H1 (cell line): ENCODE measurements around the gene FKBP1A. TPM values are rescaled to one million over a fixed set of nuclear protein-coding genes. Genes with fewer than 3 reads are reported as not detected.

Experiments
- CTCF ChIA-PET: fragments of 300-600 bp; sonication (Branson Sonifier 250); formaldehyde crosslinking; loops from one replicate; lab custom pipeline; 2021; ENCODE audit not compliant: partially characterized antibody; lab: Charles Lee
- POLR2A ChIA-PET: fragments of 300-600 bp; sonication (Branson Sonifier 250); formaldehyde crosslinking; loops from one replicate; lab custom pipeline; 2021; ENCODE audit warnings: inconsistent platforms; ENCODE audit not compliant: partially characterized antibody; lab: Charles Lee
- DNase-seq, 2 experiments: peaks; one replicate each; pipeline versions ENCODE4 v3.0.0 to v3.0.0-alpha.2; 2010 to 2022; ENCODE audit warnings: low spot score in 2 of 2, low read depth in 1 of 2, mixed read lengths in 1 of 2
- FAIRE-seq: peaks from 2 replicates; lab custom pipeline; 2011; peaks lifted over from hg19 to GRCh38; lab: Jason Lieb, UNC
- H2AFZ ChIP-seq: 2 replicates; pipeline ENCODE4 v1.8.1; 2012; ENCODE audit warnings: low read length, inconsistent platforms
- H2AK5ac ChIP-seq: 2 replicates; pipeline ENCODE4 v1.6.1; 2013; ENCODE audit warnings: low read depth, low read length
- H2BK120ac ChIP-seq: replicated peaks from 2 replicates; pipeline ENCODE3; 2013; ENCODE audit warnings: low read depth, low read length, inconsistent platforms
- H2BK12ac ChIP-seq: 2 replicates; pipeline ENCODE4 v1.6.1; 2013; ENCODE audit warnings: low read depth, low read length
- H2BK15ac ChIP-seq: 2 replicates; pipeline ENCODE4 v1.6.1; 2013; ENCODE audit warnings: low read length
- H2BK20ac ChIP-seq: 2 replicates; pipeline ENCODE4 v1.6.1; 2013; ENCODE audit warnings: low read length
- H2BK5ac ChIP-seq: 2 replicates; pipeline ENCODE4 v1.6.1; 2013; ENCODE audit warnings: low read depth, low read length
- H3K14ac ChIP-seq: 2 replicates; pipeline ENCODE4 v1.6.1; 2013; ENCODE audit warnings: inconsistent platforms; ENCODE audit not compliant: insufficient read length
- H3K18ac ChIP-seq: 2 replicates; pipeline ENCODE4 v1.6.1; 2013; ENCODE audit warnings: low read length; ENCODE audit errors: extremely low read depth
- H3K23ac ChIP-seq: 2 replicates; pipeline ENCODE4 v1.6.1; 2013; ENCODE audit warnings: inconsistent platforms; ENCODE audit not compliant: insufficient read length
- H3K23me2 ChIP-seq: 2 replicates; pipeline ENCODE4 v1.6.1; 2013; ENCODE audit warnings: low read depth, low read length
- H3K27ac ChIP-seq: 2 replicates; pipeline ENCODE4 v1.6.1; 2011; ENCODE audit warnings: low read depth, low read length, inconsistent platforms
- H3K27me3 ChIP-seq, 4 experiments: replicated peaks in 1 of 4; 1 replicate in 1 of 4; 2 replicates in 3 of 4; pipeline versions ENCODE4 v1.6.1 to v1.8.1; 2011 to 2013; ENCODE audit warnings: low read length in 3 of 4, mild to moderate bottlenecking in 3 of 4, inconsistent platforms in 2 of 4, mixed read lengths in 2 of 4, moderate library complexity in 1 of 4; ENCODE audit not compliant: control insufficient read depth in 3 of 4, insufficient read depth in 3 of 4; ENCODE audit errors: extremely low read depth in 1 of 4
- H3K36me3 ChIP-seq, 4 experiments: 2 replicates each; pipeline versions ENCODE4 v1.6.1 to v1.8.1; 2011 to 2013; ENCODE audit warnings: mild to moderate bottlenecking in 4 of 4, low read length in 3 of 4, moderate library complexity in 2 of 4, control low read depth in 1 of 4, inconsistent platforms in 1 of 4; ENCODE audit not compliant: insufficient read depth in 4 of 4, control insufficient read depth in 2 of 4
- H3K4ac ChIP-seq: replicated peaks from 2 replicates; pipeline ENCODE3; 2013; ENCODE audit warnings: low read length, low read depth, mixed read lengths, inconsistent platforms; ENCODE audit not compliant: insufficient read length
- H3K4me1 ChIP-seq, 4 experiments: replicated peaks in 1 of 4; 1 replicate in 1 of 4; 2 replicates in 3 of 4; pipeline versions ENCODE4 v1.6.1 to v1.8.1; 2011 to 2013; ENCODE audit warnings: low read length in 3 of 4, inconsistent platforms in 2 of 4, mixed read lengths in 1 of 4; ENCODE audit not compliant: insufficient read depth in 4 of 4, control insufficient read depth in 3 of 4
- H3K4me2 ChIP-seq, 2 experiments: 2 replicates each; pipeline versions ENCODE4 v1.6.1 to v1.8.1; 2011 to 2013; ENCODE audit warnings: low read depth in 2 of 2, low read length in 2 of 2, control low read depth in 1 of 2, inconsistent platforms in 1 of 2, mild to moderate bottlenecking in 1 of 2; ENCODE audit not compliant: insufficient read depth in 1 of 2
- H3K4me3 ChIP-seq, 4 experiments: fragments of 200-600, 300-600 bp in 1 of 4; sonication (generic), shearing (Covaris generic), sonication (Bioruptor Twin) in 1 of 4; 2 replicates each; pipeline versions ENCODE4 v1.5.1 to v1.8.1; 2011 to 2016; ENCODE audit warnings: low read length in 4 of 4, low read depth in 3 of 4, control low read depth in 2 of 4, inconsistent platforms in 2 of 4, mild to moderate bottlenecking in 2 of 4, mixed read lengths in 1 of 4, moderate library complexity in 1 of 4; ENCODE audit not compliant: insufficient read depth in 2 of 4; ENCODE audit errors: extremely low read depth in 1 of 4
- H3K56ac ChIP-seq: replicated peaks from 2 replicates; pipeline ENCODE3; 2013; ENCODE audit warnings: low read depth, mild to moderate bottlenecking, mixed read lengths, low read length, inconsistent platforms; ENCODE audit not compliant: insufficient read length
- H3K79me1 ChIP-seq: 2 replicates; pipeline ENCODE4 v1.6.1; 2013; ENCODE audit warnings: low read depth, low read length, control low read depth
- H3K79me2 ChIP-seq, 2 experiments: 2 replicates each; pipeline versions ENCODE4 v1.6.1 to v1.8.1; 2012 to 2013; ENCODE audit warnings: low read length in 2 of 2, mild to moderate bottlenecking in 2 of 2, inconsistent platforms in 1 of 2; ENCODE audit not compliant: insufficient read depth in 2 of 2, control insufficient read depth in 1 of 2
- H3K9ac ChIP-seq, 4 experiments: replicated peaks in 1 of 4; 1 replicate in 1 of 4; 2 replicates in 3 of 4; pipeline versions ENCODE4 v1.6.1 to v1.8.1; 2011 to 2013; ENCODE audit warnings: low read depth in 3 of 4, low read length in 3 of 4, control low read depth in 2 of 4, mild to moderate bottlenecking in 2 of 4, moderate library complexity in 2 of 4, inconsistent platforms in 1 of 4; ENCODE audit errors: extremely low read depth in 1 of 4
- H3K9me3 ChIP-seq, 2 experiments: 2 replicates each; pipeline versions ENCODE4 v1.6.1 to v1.8.1; 2012 to 2013; ENCODE audit warnings: mild to moderate bottlenecking in 2 of 2, moderate library complexity in 2 of 2, control low read depth in 1 of 2, inconsistent platforms in 1 of 2, low read depth in 1 of 2, low read length in 1 of 2, mixed read lengths in 1 of 2; ENCODE audit not compliant: insufficient read depth in 2 of 2
- H4K20me1 ChIP-seq, 2 experiments: replicated peaks in 1 of 2; 2 replicates each; pipeline versions ENCODE3 to v1.8.1; 2011 to 2013; ENCODE audit warnings: inconsistent platforms in 2 of 2, low read length in 2 of 2, mild to moderate bottlenecking in 1 of 2; ENCODE audit not compliant: insufficient read depth in 2 of 2, control insufficient read depth in 1 of 2
- H4K5ac ChIP-seq: 2 replicates; pipeline ENCODE4 v1.6.1; 2013; ENCODE audit warnings: low read length, low read depth, mixed read lengths, inconsistent platforms; ENCODE audit not compliant: insufficient read length
- H4K8ac ChIP-seq: 2 replicates; pipeline ENCODE4 v1.8.0; 2013; ENCODE audit warnings: mild to moderate bottlenecking, moderate library complexity, low read length, inconsistent platforms; ENCODE audit not compliant: insufficient read depth; ENCODE audit errors: extremely low read depth
- H4K91ac ChIP-seq: replicated peaks from 2 replicates; pipeline ENCODE3; 2013; ENCODE audit warnings: low read length, mixed read lengths, inconsistent platforms; ENCODE audit not compliant: insufficient read length
- CHD1 ChIP-seq: IDR thresholded peaks from 2 replicates; pipeline ENCODE4 v1.6.1; 2012; ENCODE audit warnings: low read depth, low read length, improper control_type of control experiment
- CHD2 ChIP-seq: IDR thresholded peaks from 2 replicates; pipeline ENCODE4 v1.6.1; 2012; ENCODE audit warnings: low read length, improper control_type of control experiment
- EGR1 ChIP-seq: IDR thresholded peaks from 2 replicates; pipeline ENCODE4 v1.6.1; 2011; ENCODE audit warnings: low read depth, low read length, borderline replicate concordance
- GABPA ChIP-seq: IDR thresholded peaks from 2 replicates; pipeline ENCODE4 v1.6.1; 2011; ENCODE audit warnings: mild to moderate bottlenecking, low read length, moderate library complexity, borderline replicate concordance; ENCODE audit not compliant: insufficient read depth
- KDM4A ChIP-seq: IDR thresholded peaks from one replicate; pipeline ENCODE4 v1.7.1; 2012; ENCODE audit warnings: low read depth, mild to moderate bottlenecking, moderate library complexity, low read length, inconsistent platforms; ENCODE audit not compliant: severe bottlenecking
- POU5F1 ChIP-seq: IDR thresholded peaks from 2 replicates; pipeline ENCODE4 v1.6.1; 2011; ENCODE audit warnings: low read depth, mild to moderate bottlenecking, low read length, moderate library complexity
- RXRA ChIP-seq: IDR thresholded peaks from 2 replicates; pipeline ENCODE4 v1.6.1; 2011; ENCODE audit warnings: low read depth, mild to moderate bottlenecking, low read length, moderate library complexity; ENCODE audit not compliant: insufficient read depth
- SP4 ChIP-seq: IDR thresholded peaks from 2 replicates; pipeline ENCODE4 v1.6.1; 2012; ENCODE audit warnings: low read length, inconsistent platforms
- TEAD4 ChIP-seq: IDR thresholded peaks from 2 replicates; pipeline ENCODE4 v1.6.1; 2012; ENCODE audit warnings: low read depth, low read length, inconsistent platforms, mixed read lengths
- WGBS, 2 experiments: shearing (Covaris generic) in 1 of 2; methylation state at CpG; one replicate each; pipeline versions ENCODE4 v1.1.6 to v1.1.7; 2013 to 2015; ENCODE audit warnings: low lambda C conversion rate in 2 of 2, mixed read lengths in 2 of 2, inconsistent platforms in 1 of 2, low coverage in 1 of 2, missing lambda C conversion rate in 1 of 2; ENCODE audit not compliant: insufficient replicate concordance in 2 of 2, insufficient coverage in 1 of 2, insufficient read length in 1 of 2; ENCODE audit errors: extremely low coverage in 1 of 2, missing lambda C conversion rate in 1 of 2; 5-methylcytosine and 5-hydroxymethylcytosine counted together
- polyA plus RNA-seq, 7 experiments: library from polyadenylated mRNA; depleted of rRNA in 3 of 7; stranded (reverse) in 5 of 7; unstranded in 2 of 7; fragments of >200 nt in 5 of 7; fragments of 200-250 nt in 2 of 7; gene quantifications; 1 replicate in 5 of 7; 2 replicates in 1 of 7; 4 replicates in 1 of 7; pipeline versions ENCODE4 v1.2.1 to v1.2.3, GENCODE V29; 2011 to 2013; ENCODE audit warnings: missing spikeins in 2 of 7, mixed read lengths in 2 of 7
- total RNA-seq: library from RNA; stranded (reverse); fragmentation: NEBNext Ultra II Directional; extraction: Animal tissue kit (Norgen Biotek cat#: 25700); gene quantifications from 2 replicates; pipeline ENCODE4 v1.2.1, GENCODE V29; 2021

FKBP1A gene
- total and polyA plus RNA-seq, 2 of the 8 experiments (the other 6 are each of a cell fraction or from before 2014, with no cell fraction given) = 250 to 685 TPM

DNA sequence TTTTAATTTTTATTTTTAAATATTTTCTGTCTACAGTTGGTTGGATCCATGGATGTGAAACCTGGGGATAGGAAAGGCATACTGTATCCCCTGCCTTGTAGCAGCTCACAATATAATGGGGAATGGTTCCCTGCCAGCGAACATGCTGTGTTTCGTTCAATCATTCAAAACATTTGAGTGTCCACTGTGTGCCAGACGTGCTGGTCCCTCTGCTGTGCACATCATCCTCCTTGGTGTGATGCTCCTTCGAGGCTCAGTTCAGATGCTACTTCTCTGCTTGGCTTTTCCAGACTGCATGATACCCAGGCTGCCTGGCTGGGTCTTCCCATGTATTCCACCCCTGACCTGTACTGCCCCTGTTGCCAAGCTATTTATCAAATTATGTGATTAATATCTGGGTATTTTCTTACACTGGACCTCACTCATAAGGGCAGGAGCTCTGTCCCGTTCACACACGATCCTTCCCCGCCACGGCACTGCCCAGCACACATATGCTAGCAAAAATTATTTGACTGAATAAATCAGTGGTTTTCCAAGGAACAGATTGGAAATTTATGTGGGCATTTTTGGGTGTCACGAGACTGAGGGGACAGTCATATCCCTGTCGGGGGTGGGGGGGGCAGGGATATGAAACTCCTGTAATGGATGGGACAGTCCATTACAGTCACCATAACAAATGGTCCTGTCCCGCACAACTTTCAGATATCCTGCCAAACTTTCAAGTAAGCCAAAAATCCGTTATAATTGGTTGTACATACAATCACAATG lies 68.8 kb downstream of the FKBP1A start:
- H2BK15ac ChIP-seq = no peak overlapping the region
- peaks cover 2 to 13% (median 5%) of the 10 kb centered on the region in 4 experiments; a peak in 6 of 7 replicates for H3K4me1 ChIP-seq
- no peak for FAIRE-seq
- POLR2A ChIA-PET = interaction anchor here (0.6 to 6.5 kb wide), 6 partner anchors 20 to 67 kb away, joined by 3 to 34 read pairs (median 5); no protein-coding TSS in a partner anchor
- H3K14ac ChIP-seq = no peak overlapping the region
- H2BK20ac ChIP-seq = no peak overlapping the region
- H2BK5ac ChIP-seq = no peak overlapping the region
- TF ChIP-seq KDM4A (no peak), SP4 (no peak), CHD2 (no peak), EGR1 (no peak), CHD1 (no peak), TEAD4 (no peak), POU5F1 (no peak), RXRA (no peak), GABPA (no peak)
- no peak overlapping the region for H2BK120ac ChIP-seq
- H3K27me3 ChIP-seq = no peaks in the 10 kb centered on the region
- no peak overlapping the region for H4K91ac ChIP-seq
- no peak overlapping the region for H3K4me3 ChIP-seq
- H3K27ac ChIP-seq = no peak overlapping the region
- DNase-seq = peak in 1 of 2 experiments; percentile 33
- no peak overlapping the region for H3K4ac ChIP-seq
- H3K23ac ChIP-seq = no peak overlapping the region
- 0 out of 8 replicates have a peak, but pooled peaks cover 0 to 3% (median 0%) of the 10 kb centered on the region in 4 experiments for H3K36me3 ChIP-seq
- H2AK5ac ChIP-seq = no peak overlapping the region; the same call in 1 of the 2 replicates
- H4K5ac ChIP-seq = no peak overlapping the region
- WGBS, 2 experiments = 83% methylated on average over 12 of the region's 12 CpGs; no CpG with 5 or more reads in 1 of the 2 experiments
- no peak overlapping the region for H3K56ac ChIP-seq
- 0 out of 2 replicates have a peak overlapping the region, but pooled peaks have one; percentile 6 for H4K8ac ChIP-seq
- no peak overlapping the region for H3K18ac ChIP-seq
- no peak overlapping the region; the same call in 1 of the 2 replicates for H2BK12ac ChIP-seq
- no peak overlapping the region for H2AFZ ChIP-seq
- peaks cover 10% of the 10 kb centered on the region for H3K23me2 ChIP-seq
- no peaks in the 10 kb centered on the region for H3K9me3 ChIP-seq
- H3K79me2 ChIP-seq = peaks cover 18 to 37% of the 10 kb centered on the region in 2 experiments
- no peak overlapping the region for H3K9ac ChIP-seq
- CTCF ChIA-PET = interaction anchor here (0.7 to 3.6 kb wide), 5 partner anchors 12 to 143 kb away, joined by 3 to 28 read pairs (median 3); no protein-coding TSS in a partner anchor
- H3K4me2 ChIP-seq = peak overlapping the region in 1 of 2 experiments; percentile 77; a peak in 1 of 4 replicates
- peaks cover 4 to 21% of the 10 kb centered on the region in 2 experiments for H4K20me1 ChIP-seq
- peaks cover 20% of the 10 kb centered on the region for H3K79me1 ChIP-seq
